ENCODE results near the gene FNDC3B. TPM values are rescaled to one million over a fixed set of nuclear protein-coding genes. Genes with fewer than 3 reads are reported as not detected.

The FNDC3B gene
- polyA plus RNA-seq, 2 of the 4 experiments (the other 2 are of a cell fraction), result 29.5 to 33.6 TPM

GRCh38 chr3:172174513-172175253 is 135.3 kb downstream of the FNDC3B start (continued):
- TF ChIP-seq NR3C1 (IDR thresholded peaks at IDR 0.05) (no peak), EP300 (IDR thresholded peaks at IDR 0.05) (no peak), GATA3 (IDR thresholded peaks at IDR 0.05; ENCODE audit: borderline replicate concordance) (no peak), TP53 (CRISPR knock-in tag; IDR thresholded peaks at IDR 0.05) (no peak)

GRCh38 chr3:172175254-172175599 is 135.8 kb downstream of the FNDC3B start:
- TF ChIP-seq NFE2L2 (conservative IDR thresholded peaks at IDR 0.05; ENCODE audit: low read length), result no peak
- no peak overlapping the region for H3K4me3 ChIP-seq
- FAIRE-seq (no peak), ATAC-seq (no peak), DNase-seq (ENCODE audit: low read depth in 1 of 2, low spot score in 1 of 2) (no peak)
- ChIA-PET CTCF (interaction anchor here (0.9 to 1.2 kb wide), 2 partner anchors 18 to 70 kb away, joined by 3 to 4 read pairs; no protein-coding TSS in a partner anchor), POLR2A (no interaction called here)
- H3K4me2 ChIP-seq, result peak overlapping the region; percentile 28
- no peaks in the 10 kb centered on the region for H3K9me3 ChIP-seq
- peaks cover 92% of the 10 kb centered on the region for H3K4me1 ChIP-seq
- peak overlapping the region; percentile 51 to 78; a peak in 5 of 6 replicates for H3K27ac ChIP-seq
- WGBS (ENCODE audit: missing lambda C conversion rate), result 80% methylated on average over 3 of the region's 3 CpGs

- no peak for TF ChIP-seq ESRRA (IDR thresholded peaks at IDR 0.05; ENCODE audit: borderline replicate concordance, low read length)
- TF ChIP-seq ZNF302 (CRISPR knock-in tag; IDR thresholded peaks at IDR 0.05), result no peak
- H3K4me3 ChIP-seq, result no peak overlapping the region
- ATAC-seq, result no peak
- H3K9me3 ChIP-seq, result no peaks in the 10 kb centered on the region
- peak overlapping the region; percentile 24 to 78; a peak in 4 of 6 replicates for H3K27ac ChIP-seq
- peaks cover 92% of the 10 kb centered on the region for H3K4me1 ChIP-seq
- peak overlapping the region; percentile 15; the same call in 1 of the 3 replicates for H3K4me2 ChIP-seq
- POLR2A ChIA-PET, result no interaction called here
- WGBS (ENCODE audit: missing lambda C conversion rate), result 79% methylated on average over 3 of the region's 3 CpGs
- CTCF ChIA-PET, result interaction anchor here (2.2 kb wide), 1 partner anchor 11 kb away, joined by 5 read pairs; no protein-coding TSS in a partner anchor
- no peak for DNase-seq (ENCODE audit: low read depth in 1 of 2, low spot score in 1 of 2)
- no peak for FAIRE-seq
Observed at GRCh38 chr3:172176061-172176770, 136.8 kb downstream of the FNDC3B start.

GRCh38 chr3:172177046-172177445 is 137.7 kb downstream of the FNDC3B start:
- POLR2A ChIA-PET, result no interaction called here
- ATAC-seq, result no peak
- no peak for FAIRE-seq
- H3K4me3 ChIP-seq, result no peak overlapping the region
- WGBS (ENCODE audit: missing lambda C conversion rate), result 87% methylated on average over 3 of the region's 3 CpGs
- no peak for DNase-seq (ENCODE audit: low read depth in 1 of 2, low spot score in 1 of 2)
- CTCF ChIA-PET, result interaction anchor here (2.1 to 2.2 kb wide), 2 partner anchors 8 to 10 kb away, joined by 5 to 10 read pairs; no protein-coding TSS in a partner anchor
- no peak for TF ChIP-seq MYC (IDR thresholded peaks at IDR 0.05; ENCODE audit: borderline replicate concordance, low read length)
- no peak for TF ChIP-seq RAD21 (conservative IDR thresholded peaks at IDR 0.05 in 1 of 2, IDR thresholded peaks at IDR 0.05 in 1 of 2)
- no peak for TF ChIP-seq CTCF (IDR thresholded peaks at IDR 0.05)
- no peak for TF ChIP-seq FOSB (CRISPR knock-in tag; IDR thresholded peaks at IDR 0.05)
- no peak for TF ChIP-seq ELK1 (IDR thresholded peaks at IDR 0.05; ENCODE audit: low read depth, low read length)
- 0 out of 2 replicates have a peak, but pooled peaks have one; percentile 20 for TF ChIP-seq HOXA7 (CRISPR knock-in tag; IDR thresholded peaks at IDR 0.05)
- no peak for TF ChIP-seq RNF2 (IDR thresholded peaks at IDR 0.05; ENCODE audit: borderline replicate concordance, low read depth)
- no peak for TF ChIP-seq CHD4 (IDR thresholded peaks at IDR 0.05; ENCODE audit: borderline replicate concordance)
- peaks cover 92% of the 10 kb centered on the region for H3K4me1 ChIP-seq
- H3K27ac ChIP-seq, result peak overlapping the region in 1 of 2 experiments; percentile 78; a peak in 3 of 6 replicates
- no peaks in the 10 kb centered on the region for H3K9me3 ChIP-seq
- 0 out of 3 replicates have a peak overlapping the region, but pooled peaks have one; percentile 4 for H3K4me2 ChIP-seq

Data from A549 (cell line).